ENCODE results near the gene SYNDIG1.

SYNDIG1 gene

GRCh38 chr20:24469116-24469893 lies at the start of gene SYNDIG1:
TSS of gene SYNDIG1 (plus strand) at chr20:24469629. CDS start at chr20:24543098, 73,469 bp downstream.
- no peak for DNase-seq (ENCODE audit: extremely low read depth in 1 of 2, low read depth in 1 of 2)

GRCh38 chr20:24419786-24420185 lies 49.6 kb upstream of the SYNDIG1 start:
- DNase-seq (ENCODE audit: extremely low read depth in 1 of 2, low read depth in 1 of 2), result no peak

- DNase-seq (ENCODE audit: extremely low read depth in 1 of 2, low read depth in 1 of 2), result no peak
Observed at GRCh38 chr20:24420567-24420966, 48.9 kb upstream of the SYNDIG1 start.

- no peak for DNase-seq (ENCODE audit: extremely low read depth in 1 of 2, low read depth in 1 of 2)
Observed at GRCh38 chr20:24421071-24421470, 48.4 kb upstream of the SYNDIG1 start.

GRCh38 chr20:24422091-24422760 lies 47.2 kb upstream of the SYNDIG1 start:
- no peak for DNase-seq (ENCODE audit: extremely low read depth in 1 of 2, low read depth in 1 of 2)

GRCh38 chr20:24423390-24424313 lies 45.8 kb upstream of the SYNDIG1 start:
- DNase-seq (ENCODE audit: extremely low read depth in 1 of 2, low read depth in 1 of 2), result no peak

GRCh38 chr20:24425523-24426135 lies 43.8 kb upstream of the SYNDIG1 start:
- DNase-seq (ENCODE audit: extremely low read depth in 1 of 2, low read depth in 1 of 2), result no peak

GRCh38 chr20:24431279-24432045 lies 38.0 kb upstream of the SYNDIG1 start:
- DNase-seq (ENCODE audit: extremely low read depth in 1 of 2, low read depth in 1 of 2), result no peak

GRCh38 chr20:24432046-24432442 lies 37.4 kb upstream of the SYNDIG1 start:
- no peak for DNase-seq (ENCODE audit: extremely low read depth in 1 of 2, low read depth in 1 of 2)

- DNase-seq (ENCODE audit: extremely low read depth in 1 of 2, low read depth in 1 of 2), result no peak
Observed at GRCh38 chr20:24436160-24436559, 33.3 kb upstream of the SYNDIG1 start.

- DNase-seq (ENCODE audit: extremely low read depth in 1 of 2, low read depth in 1 of 2), result no peak
Observed at GRCh38 chr20:24437196-24438082, 32.0 kb upstream of the SYNDIG1 start.

GRCh38 chr20:24438331-24438730 lies 31.1 kb upstream of the SYNDIG1 start:
- no peak for DNase-seq (ENCODE audit: extremely low read depth in 1 of 2, low read depth in 1 of 2)

- DNase-seq (ENCODE audit: extremely low read depth in 1 of 2, low read depth in 1 of 2), result no peak
Observed at GRCh38 chr20:24439737-24440387, 29.6 kb upstream of the SYNDIG1 start.

- DNase-seq (ENCODE audit: extremely low read depth in 1 of 2, low read depth in 1 of 2), result no peak
Observed at GRCh38 chr20:24441661-24442060, 27.8 kb upstream of the SYNDIG1 start.

GRCh38 chr20:24442909-24443308 lies 26.5 kb upstream of the SYNDIG1 start:
- no peak for DNase-seq (ENCODE audit: extremely low read depth in 1 of 2, low read depth in 1 of 2)

GRCh38 chr20:24443436-24443835 lies 26.0 kb upstream of the SYNDIG1 start:
- no peak for DNase-seq (ENCODE audit: extremely low read depth in 1 of 2, low read depth in 1 of 2)

- no peak for DNase-seq (ENCODE audit: extremely low read depth in 1 of 2, low read depth in 1 of 2)
Observed at GRCh38 chr20:24444526-24445190, 24.8 kb upstream of the SYNDIG1 start.

GRCh38 chr20:24445510-24446170 lies 23.8 kb upstream of the SYNDIG1 start:
- DNase-seq (ENCODE audit: extremely low read depth in 1 of 2, low read depth in 1 of 2), result no peak
